CD4-positive, alpha-beta T cell treated with Interleukin-6 for 4 hours (primary cell): ENCODE data around the gene ADA.

ENCODE experiments used
- DNase-seq: peaks from one replicate; pipeline ENCODE4 v3.0.0-alpha.2; 2020; ENCODE audit warnings: mixed read lengths

The ADA gene

GRCh38 chr20:44621939-44622338 is 29.6 kb downstream of the ADA start:
- no peak for DNase-seq

- DNase-seq: no peak
Observed at GRCh38 chr20:44621325-44621724, 30.2 kb downstream of the ADA start.

GRCh38 chr20:44620030-44620429 is 31.5 kb downstream of the ADA start:
- no peak for DNase-seq

- no peak for DNase-seq
Observed at GRCh38 chr20:44619294-44619693, 32.2 kb downstream of the ADA start.

GRCh38 chr20:44618318-44618731 is 33.2 kb downstream of the ADA start:
- peak; percentile 74 for DNase-seq

- DNase-seq: no peak
Observed at GRCh38 chr20:44616604-44616964, 34.9 kb downstream of the ADA start.

GRCh38 chr20:44615876-44616603 is 35.5 kb downstream of the ADA start:
- DNase-seq: no peak

- DNase-seq: peak; percentile 33
Observed at GRCh38 chr20:44615169-44615791, 36.2 kb downstream of the ADA start.

- no peak for DNase-seq
Observed at GRCh38 chr20:44614525-44614924, 37.0 kb downstream of the ADA start.

GRCh38 chr20:44613575-44613974 is 37.9 kb downstream of the ADA start:
- DNase-seq: no peak

GRCh38 chr20:44610313-44610962 is 41.1 kb downstream of the ADA start:
- DNase-seq: peak; percentile 52

- peak; percentile 88 for DNase-seq
Observed at GRCh38 chr20:44609516-44610312, 41.8 kb downstream of the ADA start.

- DNase-seq: no peak
Observed at GRCh38 chr20:44609006-44609515, 42.4 kb downstream of the ADA start.

GRCh38 chr20:44606725-44607441 is 44.6 kb downstream of the ADA start:
- no peak for DNase-seq

- DNase-seq: no peak
Observed at GRCh38 chr20:44603327-44603726, 48.2 kb downstream of the ADA start.

- no peak for DNase-seq
Observed at GRCh38 chr20:44601801-44602204, 49.7 kb downstream of the ADA start.

GRCh38 chr20:44601236-44601671 is 50.2 kb downstream of the ADA start:
- DNase-seq: no peak

- no peak for DNase-seq
Observed at GRCh38 chr20:44600758-44601201, 50.7 kb downstream of the ADA start.

- DNase-seq: no peak
Observed at GRCh38 chr20:44600301-44600700, 51.2 kb downstream of the ADA start.

GRCh38 chr20:44599715-44600114 is 51.8 kb downstream of the ADA start:
- no peak for DNase-seq

GRCh38 chr20:44598423-44599305 is 52.8 kb downstream of the ADA start:
- DNase-seq: peak; percentile 23
